Kidney capillary endothelial cell (primary cell): ENCODE measurements around the gene ITGB3.

Experiments
- DNase-seq: peaks from one replicate; pipeline ENCODE4 v3.0.0-alpha.2; 2018; ENCODE audit warnings: low spot score

The ITGB3 gene

DNA sequence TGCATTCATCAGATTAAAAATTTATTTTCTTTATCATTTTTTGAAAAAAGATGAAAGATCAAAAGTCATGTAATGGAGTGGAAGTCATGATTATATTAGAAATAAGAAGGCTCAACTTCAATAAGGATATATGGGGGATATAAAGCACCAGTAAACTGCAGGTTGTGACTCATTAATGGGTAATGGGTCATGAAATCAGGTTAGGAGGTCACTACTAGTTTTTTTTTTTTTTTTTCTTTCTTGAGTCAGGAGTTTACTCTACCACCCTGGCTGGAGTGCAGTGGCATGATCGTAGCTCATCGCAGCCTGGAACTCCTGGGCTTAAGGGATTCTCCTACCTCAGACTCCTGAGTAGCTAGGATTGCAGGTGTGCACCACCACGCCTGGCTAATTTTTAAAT lies 84.4 kb downstream of the ITGB3 start:
- DNase-seq: no peak

- no peak for DNase-seq
Observed at GRCh38 chr17:47352848-47353247, 99.2 kb downstream of the ITGB3 start.

- no peak for DNase-seq
Observed at GRCh38 chr17:47358652-47359051, 105.0 kb downstream of the ITGB3 start.
